SJCRH30 (cell line): ENCODE measurements around the gene UBR4. TPM values are rescaled to one million over a fixed set of nuclear protein-coding genes. Genes with fewer than 3 reads are reported as not detected.
A peak's percentile ranks its signal among the peaks of the same experiment; 100 is the strongest.

ENCODE experiments used
- DNase-seq, 2 experiments: peaks; one replicate each; pipeline ENCODE4 v3.0.0-alpha.2; 2015 to 2020
- H3K27ac ChIP-seq: fragments of 250-450 bp; sonication (Bioruptor Pico); 2 replicates; pipeline ENCODE4 v1.5.1; 2020; ENCODE audit warnings: mild to moderate bottlenecking, moderate library complexity
- H3K27me3 ChIP-seq: fragments of 250-450 bp; sonication (Bioruptor Pico); 2 replicates; pipeline ENCODE4 v1.5.1; 2020; ENCODE audit warnings: mild to moderate bottlenecking, moderate library complexity
- H3K36me3 ChIP-seq: fragments of 250-450 bp; sonication (Bioruptor Pico); 2 replicates; pipeline ENCODE4 v1.5.1; 2020; ENCODE audit warnings: mild to moderate bottlenecking, moderate library complexity
- H3K4me1 ChIP-seq: fragments of 250-450 bp; sonication (Bioruptor Pico); 2 replicates; pipeline ENCODE4 v1.5.1; 2020; ENCODE audit warnings: mild to moderate bottlenecking, moderate library complexity
- H3K4me3 ChIP-seq: fragments of 250-450 bp; sonication (Bioruptor Pico); 2 replicates; pipeline ENCODE4 v1.5.1; 2020; ENCODE audit warnings: mild to moderate bottlenecking, moderate library complexity
- H3K9me3 ChIP-seq: fragments of 250-450 bp; sonication (Bioruptor Pico); replicated peaks from 2 replicates; pipeline ENCODE4 v1.5.1; 2020; ENCODE audit warnings: mild to moderate bottlenecking, moderate library complexity
- total RNA-seq: library from RNA; depleted of rRNA; stranded (reverse); fragments of >200 nt; shearing (Covaris generic); gene quantifications from 2 replicates; pipeline ENCODE4 v1.2.3, GENCODE V29; 2014

Gene UBR4
- total RNA-seq, 1 experiment from 2014 or later: 96.7 TPM

- Histone ChIP-seq H3K36me3 (peaks cover 96% of the 10 kb centered on the region), H3K4me3 (no peak overlapping the region), H3K27me3 (no peaks in the 10 kb centered on the region), H3K9me3 (no peaks in the 10 kb centered on the region), H3K27ac (no peak overlapping the region), H3K4me1 (no peaks in the 10 kb centered on the region)
- no peak for DNase-seq
These were observed 88.9 kb downstream of the UBR4 start for GRCh38 chr1:19121192-19121591.

DNA sequence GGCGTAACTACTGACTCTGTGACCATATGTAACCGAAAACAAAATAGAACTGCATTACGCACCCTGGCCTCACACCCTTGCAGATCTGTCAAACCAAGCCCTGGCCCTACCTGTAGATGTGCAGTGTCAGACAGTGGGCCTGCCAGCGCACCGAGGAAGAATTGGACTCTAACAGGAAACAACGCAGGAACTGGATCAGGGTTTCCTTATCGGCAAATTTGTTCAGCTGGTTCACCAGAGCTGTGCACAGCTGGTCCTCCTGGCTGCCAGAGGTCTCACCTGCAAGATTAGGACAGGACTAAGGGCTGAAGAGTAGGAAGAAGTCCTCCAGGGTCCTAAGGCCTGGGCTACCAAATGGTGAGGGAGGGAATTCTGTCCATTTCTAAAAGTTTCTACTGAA, 90.0 kb downstream of the UBR4 start:
- no peak for DNase-seq
- Histone ChIP-seq H3K9me3 (no peaks in the 10 kb centered on the region), H3K27me3 (no peaks in the 10 kb centered on the region), H3K4me3 (no peak overlapping the region), H3K36me3 (peaks cover 96% of the 10 kb centered on the region), H3K4me1 (no peaks in the 10 kb centered on the region), H3K27ac (no peak overlapping the region)

- Histone ChIP-seq H3K27ac (no peak overlapping the region), H3K27me3 (no peaks in the 10 kb centered on the region), H3K9me3 (no peaks in the 10 kb centered on the region), H3K4me3 (no peak overlapping the region), H3K4me1 (peaks cover 12% of the 10 kb centered on the region), H3K36me3 (peaks cover 88% of the 10 kb centered on the region)
- no peak for DNase-seq
These were observed 94.8 kb downstream of the UBR4 start for GRCh38 chr1:19115082-19115808.

GRCh38 chr1:19113697-19114092, 96.4 kb downstream of the UBR4 start:
- Histone ChIP-seq H3K4me3 (no peak overlapping the region), H3K27me3 (no peaks in the 10 kb centered on the region), H3K36me3 (peaks cover 86% of the 10 kb centered on the region), H3K4me1 (peaks cover 17% of the 10 kb centered on the region), H3K9me3 (no peaks in the 10 kb centered on the region), H3K27ac (no peak overlapping the region)
- DNase-seq: peak; percentile 23 to 50

DNA sequence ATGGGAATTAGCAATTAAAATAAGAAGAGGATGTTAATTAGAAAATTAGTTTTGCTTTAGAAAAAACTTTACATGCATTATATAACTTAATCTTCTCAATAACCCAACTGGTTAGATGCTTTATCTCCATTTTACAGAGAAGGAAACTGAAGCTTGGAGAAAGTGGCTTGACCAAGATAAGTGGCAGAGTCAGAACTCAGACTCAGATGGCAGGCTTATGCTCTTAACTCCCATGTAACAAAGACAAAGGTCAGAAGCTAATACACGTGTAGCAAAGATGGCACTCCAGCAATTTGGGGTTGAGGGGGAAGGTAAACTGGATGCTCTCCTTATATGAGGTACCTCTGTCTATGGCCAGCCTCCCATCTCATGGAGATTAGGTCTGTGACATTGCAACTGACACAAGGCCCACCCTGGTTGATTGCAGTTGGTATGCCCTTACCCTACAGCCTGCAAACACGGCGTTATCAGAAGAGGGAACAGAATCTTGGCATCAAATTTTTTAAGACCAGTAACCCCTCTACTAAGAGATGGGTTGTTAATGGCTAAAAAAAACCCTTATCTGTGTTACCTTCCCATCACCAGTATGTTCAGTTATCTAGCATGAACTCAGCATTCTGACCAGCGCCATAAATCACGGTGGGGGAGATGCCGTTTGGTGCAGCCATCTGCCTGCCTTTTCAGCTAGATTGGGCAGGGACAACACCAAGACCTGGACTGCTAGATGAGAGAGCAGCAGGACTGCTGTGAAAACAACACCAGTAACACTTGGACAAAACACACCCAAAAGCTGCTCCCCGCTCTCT, 97.0 kb downstream of the UBR4 start:
- Histone ChIP-seq H3K4me3 (no peak overlapping the region), H3K4me1 (peaks cover 17% of the 10 kb centered on the region), H3K27me3 (no peaks in the 10 kb centered on the region), H3K27ac (no peak overlapping the region), H3K9me3 (no peaks in the 10 kb centered on the region), H3K36me3 (peaks cover 88% of the 10 kb centered on the region)
- no peak for DNase-seq

DNA sequence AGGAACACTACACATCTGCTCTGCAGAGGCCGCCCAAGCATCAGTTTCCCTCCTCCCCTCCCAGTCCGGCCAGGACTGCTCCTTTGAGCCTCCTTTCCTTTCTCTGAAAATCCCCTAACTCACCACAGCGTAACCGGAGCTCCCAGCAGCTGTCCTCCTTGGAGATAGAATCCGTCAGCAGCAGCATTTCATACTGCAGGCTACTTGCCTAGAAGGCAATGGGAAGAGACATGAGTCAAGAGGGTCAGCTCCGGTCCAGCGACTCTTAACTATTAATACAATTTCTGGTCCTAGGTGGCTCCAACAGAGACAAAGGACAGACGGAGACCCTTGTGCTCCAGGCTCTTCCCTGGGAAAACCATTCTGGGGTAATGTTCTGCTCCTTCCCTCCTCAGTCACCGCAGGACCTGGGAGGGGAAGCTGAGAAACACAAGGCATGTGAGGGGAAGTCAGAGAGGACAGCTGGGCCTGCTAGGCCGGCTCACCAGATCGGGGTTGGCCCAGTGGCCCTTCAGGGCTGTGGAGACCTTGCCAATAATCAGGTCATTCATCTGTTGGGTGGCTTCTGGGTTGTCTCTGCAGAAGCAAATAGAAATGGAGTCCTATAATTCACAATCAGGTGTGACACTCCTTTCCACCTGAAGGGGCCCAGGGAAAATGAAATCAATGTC, 99.7 kb downstream of the UBR4 start:
- H3K27ac ChIP-seq: peak overlapping the region; percentile 68
- peaks cover 85% of the 10 kb centered on the region for H3K36me3 ChIP-seq
- H3K27me3 ChIP-seq: no peaks in the 10 kb centered on the region
- peak; percentile 89 to 93 for DNase-seq
- H3K4me1 ChIP-seq: peaks cover 17% of the 10 kb centered on the region
- no peaks in the 10 kb centered on the region for H3K9me3 ChIP-seq
- no peak overlapping the region for H3K4me3 ChIP-seq

DNA sequence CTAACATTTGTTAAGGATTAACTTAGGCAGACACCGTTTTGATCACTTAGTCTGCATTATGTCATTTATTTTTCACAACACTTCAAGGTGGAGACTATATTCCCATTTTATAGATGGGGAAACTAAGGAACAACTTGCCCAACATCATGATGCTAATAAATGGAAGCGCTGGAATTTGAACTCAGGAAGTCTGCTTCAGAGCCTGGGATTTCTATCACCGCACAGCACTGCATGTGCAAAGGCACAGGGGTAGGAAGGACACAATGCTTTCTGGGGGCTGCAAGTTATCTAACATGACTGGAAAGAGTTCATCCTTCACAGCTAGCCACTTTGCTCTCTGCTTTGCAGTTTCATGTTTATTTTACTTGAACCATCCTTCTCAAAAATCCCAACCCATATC, 100.5 kb downstream of the UBR4 start:
- no peak for DNase-seq
- Histone ChIP-seq H3K36me3 (peaks cover 86% of the 10 kb centered on the region), H3K9me3 (no peaks in the 10 kb centered on the region), H3K27ac (no peak overlapping the region), H3K27me3 (no peaks in the 10 kb centered on the region), H3K4me3 (no peak overlapping the region), H3K4me1 (peaks cover 17% of the 10 kb centered on the region)

GRCh38 chr1:19101244-19101643, 108.8 kb downstream of the UBR4 start:
- Histone ChIP-seq H3K4me1 (no peaks in the 10 kb centered on the region), H3K4me3 (no peak overlapping the region), H3K9me3 (no peaks in the 10 kb centered on the region), H3K36me3 (peaks cover 92% of the 10 kb centered on the region), H3K27me3 (no peaks in the 10 kb centered on the region), H3K27ac (no peak overlapping the region)
- DNase-seq: no peak

GRCh38 chr1:19100028-19100427, 110.0 kb downstream of the UBR4 start:
- DNase-seq: no peak
- Histone ChIP-seq H3K9me3 (no peaks in the 10 kb centered on the region), H3K27ac (no peak overlapping the region), H3K36me3 (peaks cover 91% of the 10 kb centered on the region), H3K27me3 (no peaks in the 10 kb centered on the region), H3K4me3 (no peak overlapping the region), H3K4me1 (no peaks in the 10 kb centered on the region)

GRCh38 chr1:19096990-19097389, 113.1 kb downstream of the UBR4 start:
- H3K4me3 ChIP-seq: no peak overlapping the region
- no peak for DNase-seq
- H3K27ac ChIP-seq: no peak overlapping the region
- peaks cover 94% of the 10 kb centered on the region for H3K36me3 ChIP-seq
- no peaks in the 10 kb centered on the region for H3K27me3 ChIP-seq
- H3K9me3 ChIP-seq: no peaks in the 10 kb centered on the region
- H3K4me1 ChIP-seq: no peaks in the 10 kb centered on the region

DNA sequence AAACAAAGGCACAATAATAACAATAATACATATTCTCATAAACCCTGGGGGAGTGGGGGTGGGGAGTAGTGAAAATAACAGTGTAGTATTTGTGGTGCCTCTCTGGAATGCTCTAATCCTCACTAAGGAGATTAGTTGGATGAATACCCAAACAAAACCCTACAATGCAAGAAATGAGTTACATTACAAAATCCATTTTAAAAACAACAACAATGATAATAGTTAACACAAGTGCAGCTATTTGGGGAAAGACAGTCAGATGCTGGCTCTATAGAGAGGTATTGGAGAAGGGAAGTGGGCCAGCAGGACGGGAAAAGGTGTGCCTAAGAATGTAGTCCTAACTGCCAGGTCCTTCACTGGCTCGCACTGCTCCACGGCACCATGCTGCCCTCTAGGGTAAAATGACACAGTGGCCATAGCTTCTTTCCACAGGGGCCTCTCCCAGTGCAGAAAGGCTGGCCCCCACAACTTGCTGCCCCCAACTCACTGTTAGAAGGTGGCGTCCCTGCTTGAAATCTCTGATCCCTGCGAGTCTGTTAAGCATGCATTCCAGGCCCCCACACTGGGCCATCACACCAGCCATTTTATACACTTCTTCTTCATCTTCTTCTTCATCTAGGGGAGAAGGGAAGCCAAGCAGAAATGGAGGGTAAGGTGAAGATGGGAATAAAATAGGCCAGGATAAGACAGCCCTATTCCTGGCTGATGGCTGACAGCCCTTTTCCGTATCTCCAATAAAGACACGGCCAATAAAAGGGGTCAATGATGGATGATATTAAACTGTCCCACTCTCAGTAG, 113.8 kb downstream of the UBR4 start:
- H3K4me1 ChIP-seq: no peaks in the 10 kb centered on the region
- no peak overlapping the region for H3K27ac ChIP-seq
- peak; percentile 22 to 37 for DNase-seq
- H3K4me3 ChIP-seq: no peak overlapping the region
- H3K27me3 ChIP-seq: no peaks in the 10 kb centered on the region
- H3K9me3 ChIP-seq: no peaks in the 10 kb centered on the region
- H3K36me3 ChIP-seq: peaks cover 94% of the 10 kb centered on the region

DNA sequence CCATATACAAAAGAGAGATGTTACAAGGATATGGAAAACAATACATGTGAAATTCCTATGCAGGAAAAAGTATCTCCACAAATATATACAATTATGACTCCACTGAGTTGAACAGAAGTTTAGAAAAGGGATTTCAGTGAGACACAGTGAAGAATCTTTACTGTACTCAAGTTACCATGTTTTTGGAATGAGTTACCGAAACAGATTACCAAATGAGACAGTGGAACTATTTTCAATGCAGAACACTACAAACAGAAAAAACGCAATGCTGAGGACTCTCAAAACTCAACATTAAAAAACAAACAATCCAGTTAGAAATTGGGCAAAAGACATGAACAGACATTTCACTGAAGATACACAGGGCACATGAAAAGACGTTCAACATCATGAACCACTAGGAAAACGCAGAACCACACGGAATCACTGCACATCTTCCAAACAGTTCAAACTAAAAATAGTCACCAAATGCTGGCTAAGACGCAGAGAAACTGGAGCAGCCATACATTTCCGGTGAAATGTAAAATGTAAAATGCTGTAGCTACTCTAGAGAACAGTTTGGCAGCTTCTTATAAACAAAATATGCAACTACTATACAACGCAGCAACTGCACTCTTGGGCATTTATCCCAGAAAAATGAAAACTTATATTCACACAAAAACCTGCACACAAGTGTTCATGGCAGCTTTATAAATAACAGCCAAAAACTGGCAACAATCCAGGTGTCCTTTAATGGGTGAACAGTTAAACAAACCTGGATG, 118.7 kb downstream of the UBR4 start:
- no peaks in the 10 kb centered on the region for H3K27me3 ChIP-seq
- no peak overlapping the region for H3K27ac ChIP-seq
- peaks cover 88% of the 10 kb centered on the region for H3K36me3 ChIP-seq
- no peak for DNase-seq
- H3K4me1 ChIP-seq: 0 out of 2 replicates have a peak, but pooled peaks cover 2% of the 10 kb centered on the region
- H3K9me3 ChIP-seq: no peaks in the 10 kb centered on the region
- no peak overlapping the region for H3K4me3 ChIP-seq

DNA sequence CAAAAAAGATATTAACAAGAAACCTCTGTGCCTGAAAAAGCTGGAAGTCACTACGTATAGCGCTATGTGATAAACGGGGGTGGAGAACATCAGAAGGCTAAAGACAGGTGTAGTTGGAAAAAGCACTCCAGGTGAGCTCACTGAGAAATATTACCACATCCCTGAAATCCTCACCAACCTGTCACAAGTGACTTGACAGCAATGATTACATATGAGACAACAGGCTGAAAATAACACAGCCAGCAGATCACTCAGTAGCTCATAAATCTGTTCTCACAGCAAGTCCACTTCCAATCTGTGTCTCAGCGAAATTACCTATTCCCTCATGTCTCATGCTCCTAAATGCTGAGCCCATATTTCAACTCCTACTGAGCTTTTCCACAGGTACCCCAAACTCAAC, 120.5 kb downstream of the UBR4 start:
- Histone ChIP-seq H3K4me1 (0 out of 2 replicates have a peak, but pooled peaks cover 2% of the 10 kb centered on the region), H3K27me3 (no peaks in the 10 kb centered on the region), H3K9me3 (no peaks in the 10 kb centered on the region), H3K27ac (no peak overlapping the region), H3K36me3 (peaks cover 87% of the 10 kb centered on the region), H3K4me3 (no peak overlapping the region)
- no peak for DNase-seq
